Heart left ventricle (tissue), 16 donors: ENCODE measurements around the gene STX8. TPM values are rescaled to one million over a fixed set of nuclear protein-coding genes. Genes with fewer than 3 reads are reported as not detected.

Source experiments
- ATAC-seq, 4 donors: fragments of 200-7000 bp; cut with Tn5 transposase; one replicate each; pipeline ENCODE4 v1.9.1; 2020 to 2022; ENCODE audit warnings: moderate library complexity in 4 of 4, mild to moderate bottlenecking in 3 of 4, moderate number of reproducible peaks in 1 of 4
- DNase-seq, 5 donors: peaks; one replicate each; pipeline ENCODE4 v3.0.0-alpha.2; 2020
- H3K27ac ChIP-seq, 12 donors: fragments of 200-600 bp; sonication (generic) in 4 of 12; one replicate each; pipeline versions ENCODE4 v1.5.0 to v1.8.0; 2016 to 2022; ENCODE audit warnings: mild to moderate bottlenecking in 2 of 12
- H3K27me3 ChIP-seq, 9 donors: fragments of 200-600 bp; sonication (generic) in 2 of 9; one replicate each; pipeline versions ENCODE4 v1.5.1 to v1.8.0; 2016 to 2022; ENCODE audit warnings: mild to moderate bottlenecking in 3 of 9
- H3K36me3 ChIP-seq, 9 donors: fragments of 200-600 bp; sonication (generic) in 2 of 9; one replicate each; pipeline versions ENCODE4 v1.5.0 to v1.8.0; 2018 to 2022; ENCODE audit warnings: mild to moderate bottlenecking in 2 of 9
- H3K4me1 ChIP-seq, 12 donors: fragments of 200-600 bp; sonication (generic) in 4 of 12; one replicate each; pipeline versions ENCODE4 v1.5.0 to v1.8.0; 2016 to 2022; ENCODE audit warnings: mild to moderate bottlenecking in 3 of 12
- H3K4me3 ChIP-seq, 12 donors: fragments of 200-600 bp; sonication (generic) in 4 of 12; one replicate each; pipeline versions ENCODE4 v1.5.0 to v1.8.0; 2017 to 2022; ENCODE audit warnings: mild to moderate bottlenecking in 9 of 12, moderate library complexity in 4 of 12
- H3K9me3 ChIP-seq, 12 donors: fragments of 200-600 bp; sonication (generic) in 4 of 12; one replicate each; pipeline versions ENCODE4 v1.5.0 to v1.8.0; 2016 to 2022; ENCODE audit warnings: mild to moderate bottlenecking in 1 of 12
- CTCF ChIP-seq, 12 donors: fragments of 200-600 bp; sonication (generic) in 4 of 12; IDR thresholded peaks; one replicate each; pipeline versions ENCODE4 v1.5.0 to v1.8.0; 2018 to 2022; ENCODE audit warnings: antibody characterized with exemption in 12 of 12, mild to moderate bottlenecking in 5 of 12
- POLR2A ChIP-seq, 2 donors: fragments of 450-650 bp; IDR thresholded peaks; one replicate each; pipeline ENCODE4 v1.6.1; 2017; ENCODE audit warnings: antibody characterized with exemption in 2 of 2, mild to moderate bottlenecking in 2 of 2, moderate library complexity in 2 of 2
- WGBS, 4 donors: extraction: QIAGEN DNeasy Blood & Tissue Kit in 2 of 4; methylation state at CpG; one replicate each; pipeline versions ENCODE4 v1.1.5 to v1.1.7; 2013 to 2018; 5-methylcytosine and 5-hydroxymethylcytosine counted together
- intact Hi-C, 10 donors: fragments of 100-400 bp; cut with DNase I; formaldehyde crosslinking; loops; one replicate each; pipeline versions ENCODE4 v1.11.1 to v1.14.2; 2022
- polyA plus RNA-seq, 2 donors: library from polyadenylated mRNA; stranded (reverse); fragments of 200-250 nt; gene quantifications; one replicate each; pipeline ENCODE4 v1.2.3, GENCODE V29; 2013
- total RNA-seq, 9 donors: library from RNA; depleted of rRNA in 2 of 9; stranded (reverse); fragments of >200 nt in 2 of 9; fragmentation: NEBNext Ultra II Directional in 3 of 9; extraction: Animal tissue kit (Norgen Biotek cat#: 25700) in 3 of 9; gene quantifications; one replicate each; pipeline versions ENCODE4 v1.1.0 to v1.2.4, GENCODE V29; 2016 to 2023
- donor health status: ischemic (EF 13 %, LVEDD 7.1; RV severe dilation, severe dysfunction).
- donor health status: healthy with polysubstance abuse.
- donor health status: DM: no; HTN: yes; CAD: no.
- donor health status: DM: no; HTN: no; CAD: no.
- donor health status: ischemic (EF 25% LVEDD 6.9; RV normal size, moderate dysfunction).
- donor health status: ischemic (EF 25% LVEDD 5.7; RV mildly dilated, moderate dysfunction).
- donor health status: healthy.
- donor health status: DM: yes; HTN: yes; CAD: no.
- donor health status: ischemic (EF 35%, LVEDD 5.7; RV mildly dilated, moderate dysfunction).
- donor health status: nonischemic (EF 11% LVEDD 7.7; RV severe dilation, severe dysfunction).
- donor health status: DM: yes; HTN: yes; CAD: no.
- donor health status: PGD.
- donor health status: ischemic (EF 29% LVEDD 5.4; RV normal size, mild dysfunction).
- donor health status: nonischemic (EF 23%, LVEDD 6.1; RV moderate dilation, normal function).

Gene STX8
- total and polyA plus RNA-seq, 11 donors: 43.2 to 86.0 (median 62.3) TPM

GRCh38 chr17:9234389-9234945 lies 341.2 kb downstream of the STX8 start:
- Histone ChIP-seq H3K4me1 (peaks cover 0 to 11% (median 6%) of the 10 kb centered on the region in 12 donors), H3K9me3 (peaks cover 0 to 3% (median 0%) of the 10 kb centered on the region in 12 donors), H3K27ac (no peak overlapping the region), H3K36me3 (no peaks in the 10 kb centered on the region), H3K27me3 (no peaks in the 10 kb centered on the region), H3K4me3 (no peak overlapping the region)
- DNase-seq (peak in 2 of 5 donors; percentile 18 to 25), ATAC-seq (no peak)
- intact Hi-C loops: loop anchor here in 1 of 10 donors (5.0 kb wide), 1 partner anchor 33 kb away; no protein-coding TSS in a partner anchor
- TF ChIP-seq CTCF (IDR thresholded peaks at IDR 0.05) (no peak), POLR2A (IDR thresholded peaks at IDR 0.05) (no peak)
- WGBS, 4 donors: 66 to 76% (median 71%) methylated on average over 7 to 8 of the region's 8 CpGs

GRCh38 chr17:9233761-9234160 lies 341.9 kb downstream of the STX8 start:
- H3K27me3 ChIP-seq: no peaks in the 10 kb centered on the region
- no peak for ATAC-seq
- WGBS, 4 donors: 88 to 100% (median 90%) methylated on average over 1 to 7 of the region's 7 CpGs
- intact Hi-C loops: loop anchor here in 1 of 10 donors (5.0 kb wide), 1 partner anchor 34 kb away; no protein-coding TSS in a partner anchor
- H3K9me3 ChIP-seq: peaks cover 0 to 3% (median 0%) of the 10 kb centered on the region in 12 donors
- H3K4me3 ChIP-seq: no peak overlapping the region
- peaks cover 0 to 4% (median 0%) of the 10 kb centered on the region in 12 donors for H3K4me1 ChIP-seq
- TF ChIP-seq POLR2A (IDR thresholded peaks at IDR 0.05) (no peak), CTCF (IDR thresholded peaks at IDR 0.05) (no peak)
- H3K27ac ChIP-seq: no peak overlapping the region
- H3K36me3 ChIP-seq: no peaks in the 10 kb centered on the region
- peak in 2 of 5 donors; percentile 15 to 33 for DNase-seq

GRCh38 chr17:9233271-9233599 lies 342.4 kb downstream of the STX8 start:
- H3K4me1 ChIP-seq: peaks cover 0 to 3% (median 0%) of the 10 kb centered on the region in 12 donors
- no peaks in the 10 kb centered on the region for H3K27me3 ChIP-seq
- no peak overlapping the region for H3K4me3 ChIP-seq
- TF ChIP-seq CTCF (IDR thresholded peaks at IDR 0.05) (no peak), POLR2A (IDR thresholded peaks at IDR 0.05) (no peak)
- intact Hi-C loops: loop anchor here in 1 of 10 donors (5.0 kb wide), 1 partner anchor 34 kb away; no protein-coding TSS in a partner anchor
- no peaks in the 10 kb centered on the region for H3K36me3 ChIP-seq
- no peak for ATAC-seq
- WGBS, 4 donors: 64 to 87% (median 81%) methylated on average over 6 to 9 of the region's 9 CpGs
- peaks cover 0 to 3% (median 0%) of the 10 kb centered on the region in 12 donors for H3K9me3 ChIP-seq
- no peak overlapping the region for H3K27ac ChIP-seq
- DNase-seq: peak in 2 of 5 donors; percentile 12 to 51

- intact Hi-C loops: loop anchor here in 1 of 10 donors (5.0 kb wide), 1 partner anchor 35 kb away; no protein-coding TSS in a partner anchor
- ATAC-seq: no peak
- Histone ChIP-seq H3K36me3 (no peaks in the 10 kb centered on the region), H3K4me1 (peaks cover 0 to 7% (median 0%) of the 10 kb centered on the region in 12 donors), H3K27ac (no peak overlapping the region), H3K9me3 (peaks cover 0 to 3% (median 0%) of the 10 kb centered on the region in 12 donors), H3K27me3 (no peaks in the 10 kb centered on the region), H3K4me3 (no peak overlapping the region)
- TF ChIP-seq POLR2A (IDR thresholded peaks at IDR 0.05): no peak
- WGBS, 4 donors: 58 to 77% (median 71%) methylated on average over 9 to 22 of the region's 22 CpGs
- DNase-seq: peak in 2 of 5 donors; percentile 18 to 51
These were observed 342.9 kb downstream of the STX8 start for GRCh38 chr17:9232591-9233270.
